Sigmoid colon (tissue), 4 donors: ENCODE measurements around the gene BMPER.

ENCODE experiments used
- POLR2AphosphoS5 ChIP-seq, 4 donors: sonication (generic); formaldehyde crosslinking; IDR thresholded peaks; one replicate each; pipeline ENCODE4 v1.6.1; 2017; ENCODE audit warnings: antibody characterized with exemption in 4 of 4
- TF ChIP-seq, protein P1 (sequence below), 4 experiments: fragments of 450-650 bp in 3 of 4; fragments of 200-600 bp in 1 of 4; IDR thresholded peaks; one replicate each; pipeline ENCODE4 v1.5.1; 2016 to 2019; ENCODE audit warnings: antibody characterized with exemption in 4 of 4, mild to moderate bottlenecking in 3 of 4, moderate library complexity in 2 of 4

DNA sequence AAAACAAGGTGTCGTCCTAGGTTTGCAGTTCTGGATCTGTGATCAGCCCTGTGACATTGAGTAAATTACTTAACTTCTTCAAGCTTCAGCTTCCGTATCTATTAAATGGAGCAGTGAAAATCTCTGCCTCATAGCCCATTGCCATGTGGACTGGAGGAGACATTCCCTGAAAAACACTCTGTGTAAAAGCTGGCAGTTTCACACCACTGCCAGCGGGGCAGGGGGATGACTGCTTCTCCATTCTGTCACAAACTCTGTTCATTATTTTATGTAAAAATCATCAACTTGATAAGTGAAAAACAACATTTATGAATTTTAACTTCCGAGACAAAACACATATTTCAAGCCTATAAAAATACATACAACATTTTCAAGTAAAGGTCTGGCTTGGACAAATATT lies 234.7 kb downstream of the BMPER start:
- TF ChIP-seq POLR2AphosphoS5 (IDR thresholded peaks at IDR 0.05): no peak
- TF ChIP-seq, protein P1, sequence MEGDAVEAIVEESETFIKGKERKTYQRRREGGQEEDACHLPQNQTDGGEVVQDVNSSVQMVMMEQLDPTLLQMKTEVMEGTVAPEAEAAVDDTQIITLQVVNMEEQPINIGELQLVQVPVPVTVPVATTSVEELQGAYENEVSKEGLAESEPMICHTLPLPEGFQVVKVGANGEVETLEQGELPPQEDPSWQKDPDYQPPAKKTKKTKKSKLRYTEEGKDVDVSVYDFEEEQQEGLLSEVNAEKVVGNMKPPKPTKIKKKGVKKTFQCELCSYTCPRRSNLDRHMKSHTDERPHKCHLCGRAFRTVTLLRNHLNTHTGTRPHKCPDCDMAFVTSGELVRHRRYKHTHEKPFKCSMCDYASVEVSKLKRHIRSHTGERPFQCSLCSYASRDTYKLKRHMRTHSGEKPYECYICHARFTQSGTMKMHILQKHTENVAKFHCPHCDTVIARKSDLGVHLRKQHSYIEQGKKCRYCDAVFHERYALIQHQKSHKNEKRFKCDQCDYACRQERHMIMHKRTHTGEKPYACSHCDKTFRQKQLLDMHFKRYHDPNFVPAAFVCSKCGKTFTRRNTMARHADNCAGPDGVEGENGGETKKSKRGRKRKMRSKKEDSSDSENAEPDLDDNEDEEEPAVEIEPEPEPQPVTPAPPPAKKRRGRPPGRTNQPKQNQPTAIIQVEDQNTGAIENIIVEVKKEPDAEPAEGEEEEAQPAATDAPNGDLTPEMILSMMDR (IDR thresholded peaks at IDR 0.05): no peak
